Measurements from ENCODE around the gene CFAP251. TPM values are rescaled to one million over a fixed set of nuclear protein-coding genes. Genes with fewer than 3 reads are reported as not detected.

CFAP251 gene
- total and polyA plus RNA-seq, 12 donors: 0.52 to 4.6 (median 1.5) TPM

- peaks cover 0 to 31% (median 0%) of the 10 kb centered on the region in 7 donors for H3K27me3 ChIP-seq
- H3K27ac ChIP-seq: peak overlapping the region; percentile 73 to 92 (median 84)
- peaks cover 7 to 35% (median 27%) of the 10 kb centered on the region in 9 donors for H3K4me1 ChIP-seq
- peaks cover 0 to 15% (median 0%) of the 10 kb centered on the region in 11 donors for H3K9me3 ChIP-seq
- peak overlapping the region; percentile 63 to 84 (median 68) for H3K4me3 ChIP-seq
- DNase-seq (no peak), ATAC-seq (peak in 7 of 8 donors; percentile 1 to 18 (median 7))
- WGBS, 2 donors: 1% methylated on average over 84 to 122 of the region's 124 CpGs
- intact Hi-C loops (cut with DNase I): loop anchor here in 4 of 10 donors (5.0 to 10.0 kb wide), 5 partner anchors 55 to 108 kb away; partner anchors contain the start of gene CFAP251 (in 2 of the 4)
- no peak for TF ChIP-seq CTCF (IDR thresholded peaks at IDR 0.05)
- H3K36me3 ChIP-seq: no peaks in the 10 kb centered on the region
Measured at GRCh38 chr12:122022393-122023338, 104.3 kb downstream of the CFAP251 start.

- Histone ChIP-seq H3K27me3 (peaks cover 0 to 31% (median 0%) of the 10 kb centered on the region in 7 donors), H3K9me3 (peaks cover 0 to 8% (median 0%) of the 10 kb centered on the region in 11 donors), H3K4me1 (peaks cover 7 to 42% (median 27%) of the 10 kb centered on the region in 9 donors), H3K4me3 (peak overlapping the region; percentile 63 to 84 (median 68)), H3K36me3 (no peaks in the 10 kb centered on the region), H3K27ac (peak overlapping the region; percentile 73 to 92 (median 84))
- 3 to 4% methylated on average over 43 of the region's 43 CpGs for WGBS, 2 donors
- intact Hi-C loops (cut with DNase I): loop anchor here in 4 of 10 donors (5.0 to 10.0 kb wide), 5 partner anchors 56 to 109 kb away; partner anchors contain the start of gene CFAP251 (in 2 of the 4)
- DNase-seq: peak; percentile 72 to 77
- ATAC-seq: peak; percentile 56 to 85 (median 75)
- TF ChIP-seq CTCF (IDR thresholded peaks at IDR 0.05): no peak
Measured at GRCh38 chr12:122023339-122024131, 105.1 kb downstream of the CFAP251 start.

DNA sequence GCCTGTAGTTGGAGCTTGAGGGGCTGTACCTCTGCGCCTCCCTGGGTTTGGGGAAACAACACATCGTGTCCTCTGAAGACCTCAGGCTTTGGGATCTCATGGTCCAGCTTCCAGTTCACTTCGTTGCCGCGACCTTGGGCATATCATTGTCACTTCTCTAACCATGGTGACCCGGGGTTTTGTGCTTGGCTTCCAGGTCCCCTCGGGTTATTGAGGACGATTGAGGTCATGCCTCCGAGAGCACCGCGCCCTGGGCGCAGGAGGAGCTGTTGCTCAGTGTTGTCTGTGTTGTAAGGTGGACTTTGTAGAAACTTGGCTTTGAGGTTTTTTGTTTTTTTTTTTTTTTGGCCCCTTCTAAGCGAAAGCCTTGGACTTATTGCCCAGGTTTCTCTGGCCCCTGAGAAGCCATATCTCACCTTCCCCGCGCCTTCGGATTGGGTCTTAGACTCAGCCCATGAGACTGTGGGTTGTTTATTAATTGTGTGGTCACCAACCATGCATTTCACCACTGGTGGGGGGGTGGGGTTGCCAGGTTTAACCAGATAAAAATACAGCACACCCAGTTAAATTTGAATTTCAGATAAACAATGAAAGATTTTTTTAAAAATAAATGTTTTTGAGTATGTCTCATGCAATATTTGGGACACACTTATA lies 105.9 kb downstream of the CFAP251 start:
- Histone ChIP-seq H3K27me3 (peaks cover 0 to 31% (median 0%) of the 10 kb centered on the region in 7 donors), H3K36me3 (no peaks in the 10 kb centered on the region), H3K9me3 (peaks cover 0 to under 1% (median 0%) of the 10 kb centered on the region in 11 donors), H3K4me1 (peaks cover 7 to 48% (median 29%) of the 10 kb centered on the region in 9 donors), H3K27ac (peak overlapping the region; percentile 16 to 92 (median 84)), H3K4me3 (peak overlapping the region; percentile 63 to 84 (median 68))
- DNase-seq: no peak
- intact Hi-C loops (cut with DNase I): loop anchor here in 4 of 10 donors (5.0 to 10.0 kb wide), 5 partner anchors 57 to 109 kb away; partner anchors contain the start of gene CFAP251 (in 2 of the 4)
- TF ChIP-seq CTCF (IDR thresholded peaks at IDR 0.05): no peak
- 53% methylated on average over 16 of the region's 16 CpGs for WGBS, 2 donors
- ATAC-seq: peak in 1 of 8 donors; percentile 4

All from heart right ventricle (tissue), 16 donors.